HG02759 (cell line): ENCODE data around the gene CDH13.

Source experiments
- ATAC-seq: cut with Tn5 transposase; IDR thresholded peaks from one replicate; pipeline ENCODE4 v1.9.1; 2021; ENCODE audit warnings: mild to moderate bottlenecking, moderate library complexity; ENCODE audit not compliant: unreplicated experiment

Gene CDH13

GRCh38 chr16:83623091-83623730 is 996.4 kb downstream of the CDH13 start:
- ATAC-seq = no peak

- no peak for ATAC-seq
These were observed 997.1 kb downstream of the CDH13 start for GRCh38 chr16:83623892-83624291.

- ATAC-seq = no peak
These were observed 997.8 kb downstream of the CDH13 start for GRCh38 chr16:83624429-83625120.

GRCh38 chr16:83626204-83626603 is 999.4 kb downstream of the CDH13 start:
- ATAC-seq = no peak

- ATAC-seq = no peak
These were observed 999.9 kb downstream of the CDH13 start for GRCh38 chr16:83626676-83627075.

- no peak for ATAC-seq
These were observed 1001.2 kb downstream of the CDH13 start for GRCh38 chr16:83627996-83628395.

- no peak for ATAC-seq
These were observed 1002.7 kb downstream of the CDH13 start for GRCh38 chr16:83629426-83629825.

GRCh38 chr16:83629836-83630235 is 1003.1 kb downstream of the CDH13 start:
- no peak for ATAC-seq

- ATAC-seq = no peak
These were observed 1004.2 kb downstream of the CDH13 start for GRCh38 chr16:83630979-83631378.

GRCh38 chr16:83633286-83633685 is 1006.5 kb downstream of the CDH13 start:
- ATAC-seq = no peak

- no peak for ATAC-seq
These were observed 1021.6 kb downstream of the CDH13 start for GRCh38 chr16:83648347-83648746.

- no peak for ATAC-seq
These were observed 1025.1 kb downstream of the CDH13 start for GRCh38 chr16:83651871-83652270.

GRCh38 chr16:83652943-83653342 is 1026.2 kb downstream of the CDH13 start:
- ATAC-seq = no peak

- no peak for ATAC-seq
These were observed 1027.0 kb downstream of the CDH13 start for GRCh38 chr16:83653785-83654184.

- no peak for ATAC-seq
These were observed 1033.5 kb downstream of the CDH13 start for GRCh38 chr16:83660282-83660681.

- ATAC-seq = no peak
These were observed 1034.9 kb downstream of the CDH13 start for GRCh38 chr16:83661656-83662055.

- no peak for ATAC-seq
These were observed 1039.7 kb downstream of the CDH13 start for GRCh38 chr16:83666449-83666848.

GRCh38 chr16:83669456-83669855 is 1042.7 kb downstream of the CDH13 start:
- ATAC-seq = no peak

- no peak for ATAC-seq
These were observed 1048.3 kb downstream of the CDH13 start for GRCh38 chr16:83674931-83675535.

GRCh38 chr16:83676086-83676485 is 1049.3 kb downstream of the CDH13 start:
- ATAC-seq = no peak

- no peak for ATAC-seq
These were observed 1054.2 kb downstream of the CDH13 start for GRCh38 chr16:83680980-83681379.

- no peak for ATAC-seq
These were observed 1054.7 kb downstream of the CDH13 start for GRCh38 chr16:83681381-83681956.
